SK-N-SH (cell line): ENCODE results near the gene RASA1.

Experiments
- JUND ChIP-seq: IDR thresholded peaks from 2 replicates; pipeline ENCODE4 v1.4.0; 2012
- MEF2A ChIP-seq: IDR thresholded peaks from 2 replicates; pipeline ENCODE4 v1.4.0; 2012; ENCODE audit warnings: low read depth, borderline replicate concordance
- NFIC ChIP-seq: IDR thresholded peaks from 2 replicates; pipeline ENCODE4 v1.4.0; 2012; ENCODE audit warnings: borderline replicate concordance
- NRF1 ChIP-seq: IDR thresholded peaks from 2 replicates; pipeline ENCODE4 v1.6.1; 2012; ENCODE audit warnings: low read depth, mild to moderate bottlenecking, low read length
- POLR2AphosphoS5 ChIP-seq: IDR thresholded peaks from 2 replicates; pipeline ENCODE4 v1.6.1; 2012; ENCODE audit warnings: low read depth, low read length
- RAD21 ChIP-seq: IDR thresholded peaks from 2 replicates; pipeline ENCODE4 v1.6.1; 2012; ENCODE audit warnings: mild to moderate bottlenecking, low read length
- TAF1 ChIP-seq: IDR thresholded peaks from 2 replicates; pipeline ENCODE4 v1.6.1; 2012; ENCODE audit warnings: low read depth, mild to moderate bottlenecking, low read length, moderate library complexity, borderline replicate concordance
- TCF12 ChIP-seq: IDR thresholded peaks from 2 replicates; pipeline ENCODE4 v1.4.0; 2012
- YY1 ChIP-seq: IDR thresholded peaks from 2 replicates; pipeline ENCODE4 v1.4.0; 2012; ENCODE audit warnings: low read depth, mild to moderate bottlenecking
- TF ChIP-seq, protein P1 (sequence below): IDR thresholded peaks from 2 replicates; pipeline ENCODE4; 2012
- TF ChIP-seq, protein P2 (sequence below): fragments of 200-600 bp; sonication (generic); IDR thresholded peaks from 2 replicates; pipeline ENCODE4 v1.6.1; 2017; ENCODE audit warnings: antibody characterized with exemption, mild to moderate bottlenecking, moderate library complexity
- TF ChIP-seq, protein P3 (sequence below): IDR thresholded peaks from 2 replicates; pipeline ENCODE4 v1.6.1; 2012; ENCODE audit warnings: mild to moderate bottlenecking, low read depth, low read length, moderate library complexity

DNA sequence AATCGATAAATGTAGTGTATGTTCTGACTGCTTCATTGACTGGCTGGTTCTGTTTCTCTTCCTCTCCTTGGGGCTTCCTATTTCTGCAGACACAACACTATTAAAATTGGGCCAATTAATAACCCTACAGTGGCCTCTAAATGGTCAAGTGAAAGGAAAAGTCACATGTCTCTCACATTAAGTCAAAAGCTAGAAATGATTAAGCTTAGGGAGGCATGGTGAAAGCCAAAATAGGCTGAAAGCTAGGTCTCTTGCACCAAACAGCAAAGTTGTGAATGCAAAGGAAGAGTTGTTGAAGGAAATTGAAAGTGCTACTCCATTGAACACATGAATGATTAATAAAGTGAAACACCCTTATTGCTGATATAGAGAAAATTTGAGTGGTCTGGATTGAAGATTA lies 86.8 kb downstream of the RASA1 start:
- TF ChIP-seq, protein P1, sequence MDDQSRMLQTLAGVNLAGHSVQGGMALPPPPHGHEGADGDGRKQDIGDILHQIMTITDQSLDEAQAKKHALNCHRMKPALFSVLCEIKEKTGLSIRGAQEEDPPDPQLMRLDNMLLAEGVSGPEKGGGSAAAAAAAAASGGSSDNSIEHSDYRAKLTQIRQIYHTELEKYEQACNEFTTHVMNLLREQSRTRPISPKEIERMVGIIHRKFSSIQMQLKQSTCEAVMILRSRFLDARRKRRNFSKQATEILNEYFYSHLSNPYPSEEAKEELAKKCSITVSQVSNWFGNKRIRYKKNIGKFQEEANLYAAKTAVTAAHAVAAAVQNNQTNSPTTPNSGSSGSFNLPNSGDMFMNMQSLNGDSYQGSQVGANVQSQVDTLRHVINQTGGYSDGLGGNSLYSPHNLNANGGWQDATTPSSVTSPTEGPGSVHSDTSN = no peak
- TF ChIP-seq YY1 (no peak), JUND (no peak), TAF1 (no peak), MEF2A (no peak), NRF1 (no peak), POLR2AphosphoS5 (no peak), TCF12 (no peak), NFIC (no peak), RAD21 (no peak)
- TF ChIP-seq, protein P2, sequence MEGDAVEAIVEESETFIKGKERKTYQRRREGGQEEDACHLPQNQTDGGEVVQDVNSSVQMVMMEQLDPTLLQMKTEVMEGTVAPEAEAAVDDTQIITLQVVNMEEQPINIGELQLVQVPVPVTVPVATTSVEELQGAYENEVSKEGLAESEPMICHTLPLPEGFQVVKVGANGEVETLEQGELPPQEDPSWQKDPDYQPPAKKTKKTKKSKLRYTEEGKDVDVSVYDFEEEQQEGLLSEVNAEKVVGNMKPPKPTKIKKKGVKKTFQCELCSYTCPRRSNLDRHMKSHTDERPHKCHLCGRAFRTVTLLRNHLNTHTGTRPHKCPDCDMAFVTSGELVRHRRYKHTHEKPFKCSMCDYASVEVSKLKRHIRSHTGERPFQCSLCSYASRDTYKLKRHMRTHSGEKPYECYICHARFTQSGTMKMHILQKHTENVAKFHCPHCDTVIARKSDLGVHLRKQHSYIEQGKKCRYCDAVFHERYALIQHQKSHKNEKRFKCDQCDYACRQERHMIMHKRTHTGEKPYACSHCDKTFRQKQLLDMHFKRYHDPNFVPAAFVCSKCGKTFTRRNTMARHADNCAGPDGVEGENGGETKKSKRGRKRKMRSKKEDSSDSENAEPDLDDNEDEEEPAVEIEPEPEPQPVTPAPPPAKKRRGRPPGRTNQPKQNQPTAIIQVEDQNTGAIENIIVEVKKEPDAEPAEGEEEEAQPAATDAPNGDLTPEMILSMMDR = no peak
- TF ChIP-seq, protein P3, sequence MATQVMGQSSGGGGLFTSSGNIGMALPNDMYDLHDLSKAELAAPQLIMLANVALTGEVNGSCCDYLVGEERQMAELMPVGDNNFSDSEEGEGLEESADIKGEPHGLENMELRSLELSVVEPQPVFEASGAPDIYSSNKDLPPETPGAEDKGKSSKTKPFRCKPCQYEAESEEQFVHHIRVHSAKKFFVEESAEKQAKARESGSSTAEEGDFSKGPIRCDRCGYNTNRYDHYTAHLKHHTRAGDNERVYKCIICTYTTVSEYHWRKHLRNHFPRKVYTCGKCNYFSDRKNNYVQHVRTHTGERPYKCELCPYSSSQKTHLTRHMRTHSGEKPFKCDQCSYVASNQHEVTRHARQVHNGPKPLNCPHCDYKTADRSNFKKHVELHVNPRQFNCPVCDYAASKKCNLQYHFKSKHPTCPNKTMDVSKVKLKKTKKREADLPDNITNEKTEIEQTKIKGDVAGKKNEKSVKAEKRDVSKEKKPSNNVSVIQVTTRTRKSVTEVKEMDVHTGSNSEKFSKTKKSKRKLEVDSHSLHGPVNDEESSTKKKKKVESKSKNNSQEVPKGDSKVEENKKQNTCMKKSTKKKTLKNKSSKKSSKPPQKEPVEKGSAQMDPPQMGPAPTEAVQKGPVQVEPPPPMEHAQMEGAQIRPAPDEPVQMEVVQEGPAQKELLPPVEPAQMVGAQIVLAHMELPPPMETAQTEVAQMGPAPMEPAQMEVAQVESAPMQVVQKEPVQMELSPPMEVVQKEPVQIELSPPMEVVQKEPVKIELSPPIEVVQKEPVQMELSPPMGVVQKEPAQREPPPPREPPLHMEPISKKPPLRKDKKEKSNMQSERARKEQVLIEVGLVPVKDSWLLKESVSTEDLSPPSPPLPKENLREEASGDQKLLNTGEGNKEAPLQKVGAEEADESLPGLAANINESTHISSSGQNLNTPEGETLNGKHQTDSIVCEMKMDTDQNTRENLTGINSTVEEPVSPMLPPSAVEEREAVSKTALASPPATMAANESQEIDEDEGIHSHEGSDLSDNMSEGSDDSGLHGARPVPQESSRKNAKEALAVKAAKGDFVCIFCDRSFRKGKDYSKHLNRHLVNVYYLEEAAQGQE = no peak
